Vagina (tissue), 2 donors: ENCODE data around the gene OSTN.

ENCODE experiments used
- CTCF ChIP-seq, 3 experiments: fragments of 450-650 bp in 2 of 3; fragments of 200-600 bp in 1 of 3; sonication (generic) in 1 of 3; IDR thresholded peaks; one replicate each; pipeline ENCODE4 v1.5.1; 2017 to 2019; ENCODE audit warnings: antibody characterized with exemption in 3 of 3, mild to moderate bottlenecking in 2 of 3, moderate library complexity in 2 of 3
- POLR2AphosphoS5 ChIP-seq, 2 donors: sonication (generic); formaldehyde crosslinking; IDR thresholded peaks; one replicate each; pipeline ENCODE4 v1.9.0; 2017; ENCODE audit warnings: antibody characterized with exemption in 2 of 2, mild to moderate bottlenecking in 2 of 2, low read depth in 1 of 2; ENCODE audit not compliant: insufficient read depth in 1 of 2

GRCh38 chr3:191292243-191293015 lies 93.4 kb downstream of the OSTN start:
- TF ChIP-seq CTCF (IDR thresholded peaks at IDR 0.05) (no peak), POLR2AphosphoS5 (IDR thresholded peaks at IDR 0.05; ENCODE audit: insufficient read depth in 1 of 2, low read depth in 1 of 2) (no peak)
